HepG2 (cell line): ENCODE results near the gene SUZ12. TPM values are rescaled to one million over a fixed set of nuclear protein-coding genes. Genes with fewer than 3 reads are reported as not detected.

Experiments
- ATAC-seq: fragments of 200-7000 bp; cut with Tn5 transposase; 3 replicates; pipeline ENCODE4 v1.9.1; 2020; ENCODE audit warnings: mild to moderate bottlenecking, moderate library complexity
- BruUV-seq: library from RNA; stranded (reverse); fragments of 400-500 nt; replicated peaks from 2 replicates; lab custom pipeline; 2021; lab: Mats Ljungman, UMichigan
- CTCF ChIA-PET: fragments of 300-600 bp; formaldehyde crosslinking; extraction: SDS; loops from one replicate; lab custom pipeline; 2021; ENCODE audit warnings: low total read pairs, inconsistent platforms, low intra/inter-chr PET ratio; lab: Yijun Ruan, JAX
- POLR2A ChIA-PET: fragments of 350-600 bp; sonication (Branson Sonifier 250); formaldehyde crosslinking; loops from one replicate; lab custom pipeline; 2020; ENCODE audit warnings: antibody characterized with exemption, inconsistent platforms; lab: Yijun Ruan, JAX
- DNase-seq: peaks from one replicate; pipeline ENCODE4 v3.0.0-alpha.2; 2015; ENCODE audit warnings: low spot score
- FAIRE-seq: peaks from 3 replicates; lab custom pipeline; 2011; peaks lifted over from hg19 to GRCh38; lab: Jason Lieb, UNC
- H2AFZ ChIP-seq: one replicate; pipeline ENCODE4 v1.6.1; 2011; ENCODE audit warnings: low read length, inconsistent platforms
- H3K27ac ChIP-seq: fragments of 300-600 bp; 3 replicates; pipeline ENCODE4 v1.8.0; 2011; ENCODE audit warnings: mixed run types, mild to moderate bottlenecking, mixed read lengths, low read length, inconsistent platforms; ENCODE audit not compliant: insufficient read depth; ENCODE audit errors: extremely low read length
- H3K27me3 ChIP-seq, 2 experiments: fragments of 200-600 bp in 1 of 2; 2 replicates in 1 of 2; 3 replicates in 1 of 2; pipeline versions ENCODE4 v1.6.0 to v1.8.0; 2011; ENCODE audit warnings: low read length in 2 of 2, mild to moderate bottlenecking in 2 of 2, moderate library complexity in 2 of 2, inconsistent platforms in 1 of 2; ENCODE audit not compliant: insufficient read depth in 2 of 2, control insufficient read depth in 1 of 2
- H3K36me3 ChIP-seq, 2 experiments: fragments of 200-600 bp in 1 of 2; replicated peaks in 1 of 2; 2 replicates in 1 of 2; 3 replicates in 1 of 2; pipeline versions ENCODE4 v1.5.1 to v1.8.0; 2011; ENCODE audit warnings: low read length in 2 of 2, inconsistent platforms in 1 of 2; ENCODE audit not compliant: insufficient read depth in 2 of 2, control insufficient read depth in 1 of 2
- H3K4me1 ChIP-seq: 2 replicates; pipeline ENCODE4 v1.5.1; 2012; ENCODE audit warnings: low read length, inconsistent platforms; ENCODE audit not compliant: insufficient read depth
- H3K4me2 ChIP-seq: 2 replicates; pipeline ENCODE4 v1.6.0; 2011; ENCODE audit warnings: low read depth, low read length, inconsistent platforms
- H3K4me3 ChIP-seq, 3 experiments: fragments of 200-600 bp in 1 of 3; sonication (generic), shearing (Covaris generic) in 1 of 3; replicated peaks in 1 of 3; 2 replicates each; pipeline ENCODE4 v1.5.1; 2011 to 2016; ENCODE audit warnings: low read length in 3 of 3, inconsistent platforms in 2 of 3, low read depth in 2 of 3, mild to moderate bottlenecking in 2 of 3, control low read depth in 1 of 3, mixed read lengths in 1 of 3; ENCODE audit not compliant: insufficient read depth in 1 of 3
- H3K79me2 ChIP-seq: one replicate; pipeline ENCODE4 v1.6.1; 2011; ENCODE audit warnings: low read length, inconsistent platforms; ENCODE audit not compliant: insufficient read depth
- H3K9ac ChIP-seq: 2 replicates; pipeline ENCODE4 v1.6.0; 2011; ENCODE audit warnings: mild to moderate bottlenecking, low read depth, low read length, inconsistent platforms; ENCODE audit not compliant: insufficient read depth
- H3K9me3 ChIP-seq: 2 replicates; pipeline ENCODE4 v1.5.1; 2012; ENCODE audit warnings: mild to moderate bottlenecking, low read length
- H4K20me1 ChIP-seq: 2 replicates; pipeline ENCODE4 v1.6.0; 2011; ENCODE audit warnings: inconsistent platforms, mild to moderate bottlenecking, low read length, moderate library complexity; ENCODE audit not compliant: insufficient read depth
- GZF1 ChIP-seq: sonication (generic); formaldehyde crosslinking; IDR thresholded peaks from 2 replicates; pipeline ENCODE4 v1.5.1; 2020; ENCODE audit warnings: mild to moderate bottlenecking, missing genetic modification reagents
- SRSF9 ChIP-seq: fragments of 200-400 bp; formaldehyde crosslinking; IDR thresholded peaks from 2 replicates; pipeline ENCODE4 v1.6.1; 2018; ENCODE audit warnings: borderline replicate concordance, mild to moderate bottlenecking, low read depth, low read length; ENCODE audit not compliant: insufficient read depth, poor library complexity, severe bottlenecking
- ZBTB10 ChIP-seq: sonication (generic); formaldehyde crosslinking; IDR thresholded peaks from 2 replicates; pipeline ENCODE4 v1.4.0; 2020; ENCODE audit warnings: missing genetic modification reagents, borderline replicate concordance
- ZNF10 ChIP-seq: sonication (generic); formaldehyde crosslinking; IDR thresholded peaks from 2 replicates; pipeline ENCODE4 v1.4.0; 2020; ENCODE audit warnings: mild to moderate bottlenecking, low read depth, missing genetic modification reagents, borderline replicate concordance
- ZNF253 ChIP-seq: sonication (generic); formaldehyde crosslinking; IDR thresholded peaks from 2 replicates; pipeline ENCODE4 v1.8.0; 2022; ENCODE audit warnings: mild to moderate bottlenecking, missing genetic modification reagents, borderline replicate concordance
- WGBS: methylation state at CpG from one replicate; pipeline ENCODE4 v1.1.6; 2017; ENCODE audit warnings: low lambda C conversion rate; 5-methylcytosine and 5-hydroxymethylcytosine counted together
- in situ Hi-C: cut with HindIII; loops from 2 replicates; pipeline ENCODE4 v1.10.0; 2017; ENCODE audit warnings: low pct_unique_long_range_greater_than_20kb; ENCODE audit not compliant: extremely low pct_ligation_motif_present
- intact Hi-C: fragments of 100-400 bp; cut with micrococcal nuclease; formaldehyde crosslinking; loops from one replicate; pipeline ENCODE4 v1.10.0; 2022; ENCODE audit not compliant: unreplicated experiment
- polyA plus RNA-seq, 8 experiments: library from polyadenylated mRNA; depleted of rRNA in 3 of 8; stranded (reverse) in 7 of 8; unstranded in 1 of 8; fragments of >200 nt; fragmentation: Illumina TruSeq in 4 of 8; extraction: Trizol in 4 of 8; gene quantifications; 2 replicates each; pipeline versions ENCODE4 v1.2.1 to v1.2.3, GENCODE V29; 2011 to 2016; ENCODE audit warnings: low read depth in 4 of 8, missing spikeins in 1 of 8, mixed read lengths in 1 of 8; ENCODE audit not compliant: insufficient read depth in 1 of 8
- total RNA-seq, 5 experiments: library from RNA; depleted of rRNA; stranded (reverse); fragments of >200 nt; fragmentation: Illumina TruSeq; extraction: Trizol; gene quantifications; 2 replicates each; pipeline ENCODE4 v1.2.3, GENCODE V29; 2016; ENCODE audit warnings: low read depth in 1 of 5

SUZ12 gene
- total and polyA plus RNA-seq, 2 of the 13 experiments (the other 11 are each of a cell fraction or from before 2014, with no cell fraction given), result 11.7 to 15.6 TPM

DNA sequence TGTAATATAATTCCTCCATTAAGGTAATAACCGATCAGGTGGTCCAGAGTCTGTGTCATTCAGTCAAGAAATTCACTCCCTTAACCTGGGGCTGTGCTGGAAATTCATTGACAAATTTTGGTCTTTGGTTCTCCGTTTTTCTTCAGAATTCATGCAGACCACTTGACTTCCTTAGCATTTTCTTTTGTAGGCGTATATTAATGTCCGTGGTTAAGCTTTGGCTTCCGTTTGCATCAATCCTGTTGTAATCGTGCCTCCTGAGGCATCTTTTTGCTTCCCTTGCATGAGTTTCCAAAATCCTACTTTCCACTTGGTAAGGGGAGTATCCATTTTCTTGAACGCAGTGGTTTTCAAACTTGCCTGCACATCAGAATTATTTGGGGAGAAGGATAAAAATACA is 79.4 kb downstream of the SUZ12 start:
- in situ Hi-C loops (no loop called here), intact Hi-C loops (no loop called here)
- Histone ChIP-seq H3K4me2 (no peak overlapping the region), H3K9me3 (no peaks in the 10 kb centered on the region), H4K20me1 (no peaks in the 10 kb centered on the region), H3K27ac (no peak overlapping the region), H3K4me1 (no peaks in the 10 kb centered on the region), H3K79me2 (peaks cover 16% of the 10 kb centered on the region), H3K4me3 (no peak overlapping the region), H3K9ac (no peak overlapping the region), H3K27me3 (no peaks in the 10 kb centered on the region; a peak in 1 of 5 replicates), H3K36me3 (peaks cover 2 to 4% of the 10 kb centered on the region in 2 experiments; a peak in 2 of 5 replicates), H2AFZ (no peak overlapping the region)
- CTCF ChIA-PET, result no interaction called here
- ATAC-seq, result no peak
- TF ChIP-seq SRSF9 (no peak), ZNF10 (CRISPR knock-in tag) (no peak), ZBTB10 (CRISPR knock-in tag) (no peak), GZF1 (CRISPR knock-in tag) (no peak), ZNF253 (no peak)
- 86% methylated on average over 7 of the region's 7 CpGs for WGBS
- BruUV-seq, result no TSS peak
- no peak for DNase-seq
- FAIRE-seq, result no peak
- POLR2A ChIA-PET, result interaction anchor here (0.7 kb wide), 1 partner anchor 9 kb away, joined by 3 read pairs; the partner anchor contains the start of gene LRRC37B
